Ovary (tissue), 9 donors: ENCODE results near the gene SLC12A9. TPM values are rescaled to one million over a fixed set of nuclear protein-coding genes. Genes with fewer than 3 reads are reported as not detected.

ENCODE experiments used
- DNase-seq, 5 donors: peaks; one replicate each; pipeline ENCODE4 v3.0.0-alpha.2; 2019 to 2020
- H3K27ac ChIP-seq, 2 donors: fragments of 200-600 bp; one replicate each; pipeline versions ENCODE4 v1.5.1 to v1.8.0; 2019 to 2022
- H3K27me3 ChIP-seq: fragments of 200-600 bp; one replicate; pipeline ENCODE4 v1.8.0; 2022
- H3K36me3 ChIP-seq: fragments of 200-600 bp; sonication (generic); one replicate; pipeline ENCODE4 v1.5.1; 2019
- H3K4me1 ChIP-seq: one replicate; pipeline ENCODE4 v1.8.1; 2013; ENCODE audit warnings: mild to moderate bottlenecking, moderate library complexity; ENCODE audit not compliant: insufficient read depth
- H3K4me3 ChIP-seq: fragments of 200-600 bp; sonication (generic); one replicate; pipeline ENCODE4 v1.5.1; 2017
- H3K9me3 ChIP-seq, 2 donors: fragments of 200-600 bp in 1 of 2; sonication (generic) in 1 of 2; one replicate each; pipeline versions ENCODE4 v1.5.1 to v1.8.1; 2013 to 2019; ENCODE audit warnings: mild to moderate bottlenecking in 1 of 2, moderate library complexity in 1 of 2
- EP300 ChIP-seq: sonication (generic); formaldehyde crosslinking; IDR thresholded peaks from one replicate; pipeline ENCODE4 v1.6.1; 2017; ENCODE audit warnings: antibody characterized with exemption
- POLR2A ChIP-seq: fragments of 450-650 bp; IDR thresholded peaks from one replicate; pipeline ENCODE4 v1.6.1; 2017; ENCODE audit warnings: antibody characterized with exemption, mild to moderate bottlenecking, moderate library complexity
- WGBS, 3 donors: extraction: QIAGEN DNeasy Blood & Tissue Kit in 1 of 3; methylation state at CpG; one replicate each; pipeline versions ENCODE4 v1.1.5 to v1.1.7; 2013 to 2017; 5-methylcytosine and 5-hydroxymethylcytosine counted together
- intact Hi-C, 4 donors: fragments of 100-400 bp; cut with DNase I; formaldehyde crosslinking; loops; one replicate each; pipeline versions ENCODE4 v1.11.0 to v1.15.1; 2022 to 2023
- polyA plus RNA-seq, 2 donors: library from polyadenylated mRNA; stranded (reverse); fragments of 200-250 nt in 1 of 2; fragments of 350-450 nt in 1 of 2; fragmentation: Illumina TruSeq in 1 of 2; extraction: RNeasy Lipid Tissue Mini Kit (QIAGEN cat#74804) in 1 of 2; gene quantifications; one replicate each; pipeline ENCODE4 v1.2.3, GENCODE V29; 2013 to 2014
- total RNA-seq, 7 donors: library from RNA; depleted of rRNA in 2 of 7; stranded (reverse); fragments of >200 nt in 2 of 7; fragmentation: NEBNext Ultra II Directional in 3 of 7; extraction: Animal tissue kit (Norgen Biotek cat#: 25700) in 3 of 7; gene quantifications; one replicate each; pipeline versions ENCODE4 v1.1.0 to v1.2.4, GENCODE V29; 2016 to 2023
- TF ChIP-seq, protein P1 (sequence below), 3 donors: fragments of 450-650 bp in 2 of 3; fragments of 200-600 bp in 1 of 3; IDR thresholded peaks; one replicate each; pipeline versions ENCODE4 v1.5.1 to v1.8.0; 2016 to 2022; ENCODE audit warnings: antibody characterized with exemption in 3 of 3, mild to moderate bottlenecking in 1 of 3
- donor health status: DM: no; HTN: no; CAD: no; lungs with moderate emphysema.
- donor health status: DM: no; HTN: no; CAD: no.
- donor health status: Bipolar disorder and iron deficiency.
- donor health status: DM: yes; HTN: yes; CAD: no.
- donor health status: DM: no; HTN: no; CAD: no.
- donor health status: DM: yes; HTN: yes; CAD: no.

The SLC12A9 gene
- total and polyA plus RNA-seq, 9 donors: 4.7 to 31.8 (median 25.2) TPM

DNA sequence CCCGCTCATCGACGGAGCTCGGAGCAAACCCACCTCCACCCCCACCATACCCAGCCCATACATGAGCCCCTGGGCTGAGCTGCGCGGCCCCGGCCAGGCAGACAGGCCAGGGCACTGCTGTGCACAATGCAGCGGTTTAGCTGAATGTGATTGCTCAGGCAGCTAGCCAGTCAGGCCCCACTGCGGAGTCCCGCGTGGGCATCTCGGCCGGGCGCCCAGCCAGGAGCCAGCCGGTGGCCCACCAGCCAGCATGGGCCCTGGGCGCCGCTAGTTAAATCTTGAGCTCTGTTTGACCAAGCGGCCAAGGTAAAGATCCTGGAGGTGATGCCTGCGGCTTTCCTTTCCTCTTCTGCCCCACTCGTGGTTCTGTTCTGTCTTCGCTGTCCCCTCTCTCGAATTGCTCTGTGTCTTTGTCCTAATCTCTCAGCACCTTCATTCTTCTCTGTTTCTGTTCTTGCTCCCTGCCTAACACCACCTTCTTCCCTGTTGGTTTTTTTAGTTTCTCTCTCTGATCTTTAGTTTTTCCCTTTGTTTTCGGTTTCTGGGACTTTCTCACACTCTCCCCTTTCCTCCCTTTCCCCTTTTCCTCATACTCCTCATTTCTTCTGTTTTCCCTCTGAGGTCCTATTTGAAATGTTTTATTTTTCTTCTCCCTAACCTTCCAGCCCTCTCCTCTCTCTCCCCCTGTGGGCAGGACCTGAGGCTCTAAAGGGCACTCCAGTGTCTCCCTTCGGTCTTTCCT lies 30.4 kb downstream of the SLC12A9 start:
- Histone ChIP-seq H3K9me3 (no peaks in the 10 kb centered on the region), H3K4me3 (no peak overlapping the region), H3K36me3 (no peaks in the 10 kb centered on the region), H3K27me3 (no peaks in the 10 kb centered on the region), H3K4me1 (no peaks in the 10 kb centered on the region), H3K27ac (no peak overlapping the region)
- DNase-seq: no peak
- 87 to 92% (median 87%) methylated on average over 24 of the region's 24 CpGs for WGBS, 3 donors
- intact Hi-C loops: no loop called here
- TF ChIP-seq POLR2A: no peak
- TF ChIP-seq, protein P1, sequence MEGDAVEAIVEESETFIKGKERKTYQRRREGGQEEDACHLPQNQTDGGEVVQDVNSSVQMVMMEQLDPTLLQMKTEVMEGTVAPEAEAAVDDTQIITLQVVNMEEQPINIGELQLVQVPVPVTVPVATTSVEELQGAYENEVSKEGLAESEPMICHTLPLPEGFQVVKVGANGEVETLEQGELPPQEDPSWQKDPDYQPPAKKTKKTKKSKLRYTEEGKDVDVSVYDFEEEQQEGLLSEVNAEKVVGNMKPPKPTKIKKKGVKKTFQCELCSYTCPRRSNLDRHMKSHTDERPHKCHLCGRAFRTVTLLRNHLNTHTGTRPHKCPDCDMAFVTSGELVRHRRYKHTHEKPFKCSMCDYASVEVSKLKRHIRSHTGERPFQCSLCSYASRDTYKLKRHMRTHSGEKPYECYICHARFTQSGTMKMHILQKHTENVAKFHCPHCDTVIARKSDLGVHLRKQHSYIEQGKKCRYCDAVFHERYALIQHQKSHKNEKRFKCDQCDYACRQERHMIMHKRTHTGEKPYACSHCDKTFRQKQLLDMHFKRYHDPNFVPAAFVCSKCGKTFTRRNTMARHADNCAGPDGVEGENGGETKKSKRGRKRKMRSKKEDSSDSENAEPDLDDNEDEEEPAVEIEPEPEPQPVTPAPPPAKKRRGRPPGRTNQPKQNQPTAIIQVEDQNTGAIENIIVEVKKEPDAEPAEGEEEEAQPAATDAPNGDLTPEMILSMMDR (IDR thresholded peaks at IDR 0.05): no peak
- TF ChIP-seq EP300: no peak

DNA sequence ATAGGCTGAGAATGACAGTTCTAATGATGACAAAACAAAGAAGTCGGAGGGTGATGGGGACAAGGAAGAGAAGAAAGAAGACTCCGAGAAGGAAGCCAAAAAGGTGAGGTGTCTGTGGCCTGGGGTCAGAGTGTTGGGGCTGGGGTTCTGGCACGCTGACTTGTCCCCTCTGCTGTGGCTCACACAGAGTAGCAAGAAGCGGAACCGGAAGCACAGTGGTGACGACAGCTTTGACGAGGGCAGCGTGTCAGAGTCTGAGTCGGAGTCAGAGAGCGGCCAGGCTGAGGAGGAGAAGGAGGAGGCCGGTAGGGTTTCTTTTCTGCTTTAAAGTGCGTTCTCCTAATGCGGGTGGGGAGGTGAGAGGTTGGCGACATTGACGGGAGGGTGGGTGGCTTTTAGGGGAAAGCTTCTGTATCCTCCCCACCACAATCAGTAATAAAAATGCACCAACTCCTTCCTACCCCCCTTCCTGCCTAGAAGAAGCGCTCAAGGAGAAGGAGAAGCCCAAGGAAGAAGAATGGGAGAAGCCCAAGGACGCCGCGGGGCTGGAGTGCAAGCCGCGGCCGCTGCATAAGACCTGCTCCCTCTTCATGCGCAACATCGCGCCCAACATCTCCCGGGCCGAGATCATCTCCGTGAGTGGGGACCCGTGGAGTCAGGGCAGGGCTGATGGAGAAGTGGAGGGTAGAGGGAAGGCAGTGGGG lies 32.4 kb downstream of the SLC12A9 start:
- 83 to 87% (median 84%) methylated on average over 29 of the region's 29 CpGs for WGBS, 3 donors
- TF ChIP-seq EP300: no peak
- TF ChIP-seq POLR2A: no peak
- TF ChIP-seq, protein P1 (IDR thresholded peaks at IDR 0.05): no peak
- intact Hi-C loops: no loop called here
- Histone ChIP-seq H3K4me1 (peaks cover 3% of the 10 kb centered on the region), H3K9me3 (no peaks in the 10 kb centered on the region), H3K27ac (no peak overlapping the region), H3K27me3 (no peaks in the 10 kb centered on the region), H3K4me3 (no peak overlapping the region), H3K36me3 (no peaks in the 10 kb centered on the region)
- no peak for DNase-seq

DNA sequence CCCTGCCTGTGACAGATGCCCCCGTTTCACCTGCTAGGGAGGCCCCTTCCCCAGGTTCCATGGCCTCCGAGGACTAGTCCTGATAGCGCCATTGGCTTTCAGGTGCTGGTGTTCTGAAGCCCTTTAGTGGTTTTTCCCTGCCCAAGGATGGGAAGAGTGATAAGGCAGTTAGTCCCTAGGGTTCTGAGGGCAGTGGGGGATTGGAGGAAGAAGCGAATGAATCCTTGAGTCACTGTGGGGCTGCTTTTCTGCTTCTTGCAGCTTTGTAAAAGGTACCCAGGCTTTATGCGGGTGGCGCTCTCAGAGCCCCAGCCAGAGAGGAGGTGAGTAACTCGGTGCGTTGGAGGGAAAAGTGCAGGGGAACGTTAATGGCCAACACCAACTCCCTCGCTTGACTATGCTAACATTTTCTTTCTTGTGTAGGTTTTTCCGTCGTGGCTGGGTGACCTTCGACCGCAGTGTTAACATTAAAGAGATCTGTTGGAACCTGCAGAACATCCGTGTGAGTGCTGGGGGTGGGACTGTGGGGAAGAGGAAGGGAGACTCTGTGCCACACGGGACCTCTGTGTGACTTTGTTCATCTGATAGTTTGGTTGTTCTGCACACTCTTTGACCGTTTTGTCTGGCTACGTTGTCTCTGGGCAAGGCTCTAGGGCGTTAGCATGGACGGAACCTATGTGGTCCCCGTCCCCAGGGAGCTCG lies 33.1 kb downstream of the SLC12A9 start:
- Histone ChIP-seq H3K27me3 (no peaks in the 10 kb centered on the region), H3K36me3 (no peaks in the 10 kb centered on the region), H3K27ac (no peak overlapping the region), H3K9me3 (no peaks in the 10 kb centered on the region), H3K4me3 (no peak overlapping the region), H3K4me1 (peaks cover 3% of the 10 kb centered on the region)
- TF ChIP-seq EP300 (no peak), POLR2A (no peak)
- TF ChIP-seq, protein P1 (IDR thresholded peaks at IDR 0.05): no peak
- intact Hi-C loops: no loop called here
- WGBS, 3 donors: 76 to 80% (median 76%) methylated on average over 22 of the region's 22 CpGs
- no peak for DNase-seq

DNA sequence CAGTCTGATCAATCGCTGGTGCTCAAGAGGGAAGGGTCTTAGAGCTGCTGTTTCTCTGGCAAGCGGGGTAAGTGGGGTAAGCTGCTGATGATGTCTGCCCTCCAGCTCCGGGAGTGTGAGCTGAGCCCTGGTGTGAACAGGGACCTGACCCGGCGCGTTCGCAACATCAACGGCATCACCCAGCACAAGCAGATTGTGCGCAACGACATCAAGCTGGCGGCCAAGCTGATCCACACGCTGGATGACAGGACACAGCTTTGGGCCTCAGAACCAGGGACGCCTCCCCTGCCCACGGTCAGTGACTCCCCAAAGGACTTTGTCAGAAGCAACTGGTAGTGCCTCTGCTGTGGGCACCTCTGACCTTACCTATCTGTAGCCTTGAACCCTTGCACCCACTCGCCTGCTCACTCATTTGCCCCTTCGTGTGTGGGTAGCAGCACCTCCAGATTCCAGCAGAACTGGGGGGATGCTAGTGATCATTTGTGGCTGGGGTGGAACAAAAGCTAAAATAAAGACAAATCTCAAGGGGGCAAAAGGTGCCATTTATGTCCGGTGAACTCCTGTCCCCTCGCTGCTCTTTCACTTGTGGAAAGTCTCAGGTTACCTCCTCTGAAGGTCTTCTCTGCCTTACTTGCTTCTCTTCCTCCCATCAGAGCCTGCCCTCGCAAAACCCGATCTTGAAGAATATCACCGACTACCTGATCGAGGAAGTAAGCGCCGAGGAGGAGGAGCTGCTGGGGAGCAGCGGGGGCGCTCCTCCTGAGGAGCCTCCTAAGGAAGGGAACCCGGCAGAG lies 33.8 kb downstream of the SLC12A9 start:
- Histone ChIP-seq H3K27ac (no peak overlapping the region), H3K4me1 (peaks cover 4% of the 10 kb centered on the region), H3K27me3 (no peaks in the 10 kb centered on the region), H3K9me3 (no peaks in the 10 kb centered on the region), H3K36me3 (no peaks in the 10 kb centered on the region), H3K4me3 (no peak overlapping the region)
- WGBS, 3 donors: 77 to 81% (median 81%) methylated on average over 27 of the region's 27 CpGs
- intact Hi-C loops: no loop called here
- DNase-seq: no peak
- TF ChIP-seq POLR2A (no peak), EP300 (no peak)
- TF ChIP-seq, protein P1 (IDR thresholded peaks at IDR 0.05): no peak
